HepG2 (cell line): ENCODE measurements around the gene PTPRM. TPM values are rescaled to one million over a fixed set of nuclear protein-coding genes. Genes with fewer than 3 reads are reported as not detected.

ENCODE experiments used
- HNF4G ChIP-seq, 2 experiments: sonication (generic) in 1 of 2; formaldehyde crosslinking in 1 of 2; IDR thresholded peaks; 2 replicates each; pipeline versions ENCODE4 v1.4.0 to v1.6.1; 2011 to 2020; ENCODE audit warnings: borderline replicate concordance in 2 of 2, low read depth in 2 of 2, mild to moderate bottlenecking in 2 of 2, low read length in 1 of 2, missing genetic modification reagents in 1 of 2, moderate library complexity in 1 of 2
- KDM5A ChIP-seq: fragments of 200-600 bp; sonication (generic); IDR thresholded peaks from 2 replicates; pipeline ENCODE4 v1.7.0; 2018; ENCODE audit warnings: antibody characterized with exemption, mild to moderate bottlenecking, low read length, borderline replicate concordance
- LBX2 ChIP-seq: sonication (generic); formaldehyde crosslinking; IDR thresholded peaks from 2 replicates; pipeline ENCODE4 v1.5.0; 2020; ENCODE audit warnings: missing genetic modification reagents, mild to moderate bottlenecking, borderline replicate concordance
- NAIF1 ChIP-seq: sonication (generic); formaldehyde crosslinking; IDR thresholded peaks from 2 replicates; pipeline ENCODE4 v1.5.0; 2020; ENCODE audit warnings: mild to moderate bottlenecking, missing genetic modification reagents, borderline replicate concordance
- NBN ChIP-seq: fragments of 450-650 bp; conservative IDR thresholded peaks from 2 replicates; pipeline ENCODE4 v1.6.1; 2017
- NFIC ChIP-seq: IDR thresholded peaks from 2 replicates; pipeline ENCODE4 v1.6.1; 2012; ENCODE audit warnings: mild to moderate bottlenecking, low read length, inconsistent platforms
- SRSF9 ChIP-seq: fragments of 200-400 bp; formaldehyde crosslinking; IDR thresholded peaks from 2 replicates; pipeline ENCODE4 v1.6.1; 2018; ENCODE audit warnings: borderline replicate concordance, mild to moderate bottlenecking, low read depth, low read length; ENCODE audit not compliant: insufficient read depth, poor library complexity, severe bottlenecking
- ZBTB44 ChIP-seq: sonication (generic); formaldehyde crosslinking; IDR thresholded peaks from 2 replicates; pipeline ENCODE4 v1.4.0; 2020; ENCODE audit warnings: missing genetic modification reagents
- ZNF10 ChIP-seq: sonication (generic); formaldehyde crosslinking; IDR thresholded peaks from 2 replicates; pipeline ENCODE4 v1.4.0; 2020; ENCODE audit warnings: mild to moderate bottlenecking, low read depth, missing genetic modification reagents, borderline replicate concordance
- ZNF549 ChIP-seq: sonication (generic); formaldehyde crosslinking; IDR thresholded peaks from 2 replicates; pipeline ENCODE4 v1.5.0; 2020; ENCODE audit warnings: missing genetic modification reagents
- ZNF562 ChIP-seq: sonication (generic); formaldehyde crosslinking; IDR thresholded peaks from 2 replicates; pipeline ENCODE4 v1.8.0; 2022; ENCODE audit warnings: missing genetic modification reagents, borderline replicate concordance
- ZNF567 ChIP-seq: sonication (generic); formaldehyde crosslinking; IDR thresholded peaks from 2 replicates; pipeline ENCODE4 v1.8.1; 2023; ENCODE audit warnings: mild to moderate bottlenecking, missing genetic modification reagents, borderline replicate concordance
- ZNF646 ChIP-seq: sonication (generic); formaldehyde crosslinking; IDR thresholded peaks from 2 replicates; pipeline ENCODE4 v1.9.0; 2021; ENCODE audit warnings: mild to moderate bottlenecking, missing genetic modification reagents
- ZNF652 ChIP-seq: IDR thresholded peaks from 2 replicates; pipeline ENCODE4 v1.6.1; 2016; ENCODE audit warnings: low read depth, borderline replicate concordance
- ZNF709 ChIP-seq: sonication (generic); formaldehyde crosslinking; IDR thresholded peaks from 2 replicates; pipeline ENCODE4 v1.5.0; 2020; ENCODE audit warnings: mild to moderate bottlenecking, missing genetic modification reagents
- ZNF776 ChIP-seq: sonication (generic); formaldehyde crosslinking; IDR thresholded peaks from 2 replicates; pipeline ENCODE4 v1.4.0; 2020; ENCODE audit warnings: mild to moderate bottlenecking, missing genetic modification reagents
- polyA plus RNA-seq, 8 experiments: library from polyadenylated mRNA; depleted of rRNA in 3 of 8; stranded (reverse) in 7 of 8; unstranded in 1 of 8; fragments of >200 nt; fragmentation: Illumina TruSeq in 4 of 8; extraction: Trizol in 4 of 8; gene quantifications; 2 replicates each; pipeline versions ENCODE4 v1.2.1 to v1.2.3, GENCODE V29; 2011 to 2016; ENCODE audit warnings: low read depth in 4 of 8, missing spikeins in 1 of 8, mixed read lengths in 1 of 8; ENCODE audit not compliant: insufficient read depth in 1 of 8
- total RNA-seq, 5 experiments: library from RNA; depleted of rRNA; stranded (reverse); fragments of >200 nt; fragmentation: Illumina TruSeq; extraction: Trizol; gene quantifications; 2 replicates each; pipeline ENCODE4 v1.2.3, GENCODE V29; 2016; ENCODE audit warnings: low read depth in 1 of 5

Gene PTPRM
- total and polyA plus RNA-seq, 2 of the 13 experiments (the other 11 are each of a cell fraction or from before 2014, with no cell fraction given) = 12.6 to 108 TPM

GRCh38 chr18:8341481-8342230 is 774.5 kb downstream of the PTPRM start (continued):
- TF ChIP-seq ZNF646 (CRISPR knock-in tag) (no peak), ZNF562 (no peak), LBX2 (no peak), NAIF1 (CRISPR knock-in tag) (peak; percentile 26; the same call in 1 of the 2 replicates), ZBTB44 (CRISPR knock-in tag) (no peak), ZNF776 (CRISPR knock-in tag) (no peak), ZNF709 (CRISPR knock-in tag) (no peak), KDM5A (no peak), SRSF9 (no peak), NBN (no peak), ZNF10 (CRISPR knock-in tag) (no peak), ZNF567 (CRISPR knock-in tag) (no peak), NFIC (peak; percentile 80; the same call in 1 of the 2 replicates), ZNF652 (CRISPR knock-in tag) (no peak), ZNF549 (CRISPR knock-in tag) (no peak), HNF4G (IDR thresholded peaks at IDR 0.05; ENCODE audit: borderline replicate concordance, low read depth, low read length) (peak; percentile 37; the same call in 1 of the 2 replicates), HNF4G (CRISPR knock-in tag; IDR thresholded peaks at IDR 0.05; ENCODE audit: borderline replicate concordance, low read depth) (no peak)
